ENCODE measurements around the gene PIGW. TPM values are rescaled to one million over a fixed set of nuclear protein-coding genes. Genes with fewer than 3 reads are reported as not detected.

Gene PIGW
- total RNA-seq, 1 experiment from 2014 or later: 21.7 TPM

DNA sequence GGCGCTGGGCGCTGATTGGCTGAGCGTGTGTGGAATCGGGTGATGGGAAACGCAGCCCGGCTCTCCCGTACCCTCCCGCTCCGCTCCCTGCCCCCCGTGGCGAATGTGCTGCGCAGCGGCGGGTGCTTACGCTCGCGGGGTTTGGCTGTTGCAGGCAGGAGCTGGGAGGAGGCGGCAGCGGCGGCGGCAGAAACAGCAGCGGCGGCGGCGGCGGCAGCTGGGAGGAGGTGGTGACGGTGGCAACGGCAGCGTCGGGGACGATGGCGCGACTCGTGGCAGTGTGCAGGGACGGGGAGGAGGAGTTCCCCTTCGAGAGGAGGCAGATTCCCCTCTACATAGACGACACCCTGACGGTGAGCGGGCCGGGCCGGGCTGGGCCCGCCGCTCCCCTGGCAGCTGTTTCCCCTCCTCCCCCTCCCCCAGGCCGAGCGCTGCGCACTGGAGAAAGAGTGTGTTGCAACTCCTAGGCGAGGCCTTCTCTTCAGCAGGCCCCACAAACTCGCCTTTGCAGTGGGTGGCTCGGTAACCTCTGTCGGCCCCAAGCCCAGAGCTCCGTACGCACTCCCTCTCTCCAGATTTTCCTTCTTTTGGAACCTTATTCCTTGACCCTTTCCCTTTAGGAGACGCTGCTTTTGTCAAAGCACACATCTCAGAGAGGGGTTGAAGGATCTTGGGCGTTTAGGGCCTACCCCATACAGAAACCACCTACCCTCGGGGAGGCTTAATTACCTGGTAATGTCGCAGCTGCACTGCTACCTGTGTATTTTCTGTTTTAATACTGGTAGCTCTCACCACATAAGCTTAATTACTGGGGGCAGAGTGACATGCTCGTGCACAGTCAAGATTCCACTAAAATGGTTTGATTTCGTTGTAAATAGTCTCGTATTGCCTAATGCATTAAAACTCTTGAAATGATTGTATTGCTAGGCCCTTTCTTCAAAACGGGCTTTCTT, 11.0 kb downstream of the PIGW start (continued):
- 0 out of 2 replicates have a peak, but pooled peaks have one; percentile 30 for TF ChIP-seq ZNF263 (CRISPR knock-in tag; IDR thresholded peaks at IDR 0.05; ENCODE audit: low read depth)
- no peak for TF ChIP-seq ZNF396 (CRISPR knock-in tag; IDR thresholded peaks at IDR 0.05; ENCODE audit: borderline replicate concordance)
- no peak for TF ChIP-seq FOXJ3 (CRISPR knock-in tag; IDR thresholded peaks at IDR 0.05; ENCODE audit: borderline replicate concordance)
- TF ChIP-seq, protein P1, sequence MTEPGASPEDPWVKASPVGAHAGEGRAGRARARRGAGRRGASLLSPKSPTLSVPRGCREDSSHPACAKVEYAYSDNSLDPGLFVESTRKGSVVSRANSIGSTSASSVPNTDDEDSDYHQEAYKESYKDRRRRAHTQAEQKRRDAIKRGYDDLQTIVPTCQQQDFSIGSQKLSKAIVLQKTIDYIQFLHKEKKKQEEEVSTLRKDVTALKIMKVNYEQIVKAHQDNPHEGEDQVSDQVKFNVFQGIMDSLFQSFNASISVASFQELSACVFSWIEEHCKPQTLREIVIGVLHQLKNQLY (CRISPR knock-in tag; IDR thresholded peaks at IDR 0.05): no peak
- no peak for TF ChIP-seq ATF1 (CRISPR knock-in tag; IDR thresholded peaks at IDR 0.05)
- TF ChIP-seq, protein P2, sequence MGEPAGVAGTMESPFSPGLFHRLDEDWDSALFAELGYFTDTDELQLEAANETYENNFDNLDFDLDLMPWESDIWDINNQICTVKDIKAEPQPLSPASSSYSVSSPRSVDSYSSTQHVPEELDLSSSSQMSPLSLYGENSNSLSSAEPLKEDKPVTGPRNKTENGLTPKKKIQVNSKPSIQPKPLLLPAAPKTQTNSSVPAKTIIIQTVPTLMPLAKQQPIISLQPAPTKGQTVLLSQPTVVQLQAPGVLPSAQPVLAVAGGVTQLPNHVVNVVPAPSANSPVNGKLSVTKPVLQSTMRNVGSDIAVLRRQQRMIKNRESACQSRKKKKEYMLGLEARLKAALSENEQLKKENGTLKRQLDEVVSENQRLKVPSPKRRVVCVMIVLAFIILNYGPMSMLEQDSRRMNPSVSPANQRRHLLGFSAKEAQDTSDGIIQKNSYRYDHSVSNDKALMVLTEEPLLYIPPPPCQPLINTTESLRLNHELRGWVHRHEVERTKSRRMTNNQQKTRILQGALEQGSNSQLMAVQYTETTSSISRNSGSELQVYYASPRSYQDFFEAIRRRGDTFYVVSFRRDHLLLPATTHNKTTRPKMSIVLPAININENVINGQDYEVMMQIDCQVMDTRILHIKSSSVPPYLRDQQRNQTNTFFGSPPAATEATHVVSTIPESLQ (CRISPR knock-in tag; IDR thresholded peaks at IDR 0.05): no peak
- TF ChIP-seq, protein P3, sequence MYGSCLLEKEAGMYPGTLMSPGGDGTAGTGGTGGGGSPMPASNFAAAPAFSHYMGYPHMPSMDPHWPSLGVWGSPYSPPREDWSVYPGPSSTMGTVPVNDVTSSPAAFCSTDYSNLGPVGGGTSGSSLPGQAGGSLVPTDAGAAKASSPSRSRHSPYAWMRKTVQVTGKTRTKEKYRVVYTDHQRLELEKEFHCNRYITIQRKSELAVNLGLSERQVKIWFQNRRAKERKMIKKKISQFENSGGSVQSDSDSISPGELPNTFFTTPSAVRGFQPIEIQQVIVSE (CRISPR knock-in tag; IDR thresholded peaks at IDR 0.05; ENCODE audit: borderline replicate concordance): no peak
- TF ChIP-seq ZNF219 (CRISPR knock-in tag; IDR thresholded peaks at IDR 0.05; ENCODE audit: borderline replicate concordance): no peak
- TF ChIP-seq NFE2L1 (CRISPR knock-in tag; IDR thresholded peaks at IDR 0.05): no peak
- no peak for TF ChIP-seq TCF7 (CRISPR knock-in tag; IDR thresholded peaks at IDR 0.05; ENCODE audit: low read depth)
- no peak for TF ChIP-seq GRHL2 (CRISPR knock-in tag; IDR thresholded peaks at IDR 0.05; ENCODE audit: insufficient replicate concordance, severe bottlenecking)
- peak; percentile 70; the same call in 1 of the 2 replicates for TF ChIP-seq ETV6 (CRISPR knock-in tag; IDR thresholded peaks at IDR 0.05)
- TF ChIP-seq MXD4 (CRISPR knock-in tag; IDR thresholded peaks at IDR 0.05; ENCODE audit: borderline replicate concordance): no peak
- TF ChIP-seq NR2C2 (CRISPR knock-in tag; IDR thresholded peaks at IDR 0.05): no peak
- 0 out of 2 replicates have a peak, but pooled peaks have one; percentile 46 for TF ChIP-seq CBFB (CRISPR knock-in tag; IDR thresholded peaks at IDR 0.05; ENCODE audit: low read depth)
- TF ChIP-seq, protein P4, sequence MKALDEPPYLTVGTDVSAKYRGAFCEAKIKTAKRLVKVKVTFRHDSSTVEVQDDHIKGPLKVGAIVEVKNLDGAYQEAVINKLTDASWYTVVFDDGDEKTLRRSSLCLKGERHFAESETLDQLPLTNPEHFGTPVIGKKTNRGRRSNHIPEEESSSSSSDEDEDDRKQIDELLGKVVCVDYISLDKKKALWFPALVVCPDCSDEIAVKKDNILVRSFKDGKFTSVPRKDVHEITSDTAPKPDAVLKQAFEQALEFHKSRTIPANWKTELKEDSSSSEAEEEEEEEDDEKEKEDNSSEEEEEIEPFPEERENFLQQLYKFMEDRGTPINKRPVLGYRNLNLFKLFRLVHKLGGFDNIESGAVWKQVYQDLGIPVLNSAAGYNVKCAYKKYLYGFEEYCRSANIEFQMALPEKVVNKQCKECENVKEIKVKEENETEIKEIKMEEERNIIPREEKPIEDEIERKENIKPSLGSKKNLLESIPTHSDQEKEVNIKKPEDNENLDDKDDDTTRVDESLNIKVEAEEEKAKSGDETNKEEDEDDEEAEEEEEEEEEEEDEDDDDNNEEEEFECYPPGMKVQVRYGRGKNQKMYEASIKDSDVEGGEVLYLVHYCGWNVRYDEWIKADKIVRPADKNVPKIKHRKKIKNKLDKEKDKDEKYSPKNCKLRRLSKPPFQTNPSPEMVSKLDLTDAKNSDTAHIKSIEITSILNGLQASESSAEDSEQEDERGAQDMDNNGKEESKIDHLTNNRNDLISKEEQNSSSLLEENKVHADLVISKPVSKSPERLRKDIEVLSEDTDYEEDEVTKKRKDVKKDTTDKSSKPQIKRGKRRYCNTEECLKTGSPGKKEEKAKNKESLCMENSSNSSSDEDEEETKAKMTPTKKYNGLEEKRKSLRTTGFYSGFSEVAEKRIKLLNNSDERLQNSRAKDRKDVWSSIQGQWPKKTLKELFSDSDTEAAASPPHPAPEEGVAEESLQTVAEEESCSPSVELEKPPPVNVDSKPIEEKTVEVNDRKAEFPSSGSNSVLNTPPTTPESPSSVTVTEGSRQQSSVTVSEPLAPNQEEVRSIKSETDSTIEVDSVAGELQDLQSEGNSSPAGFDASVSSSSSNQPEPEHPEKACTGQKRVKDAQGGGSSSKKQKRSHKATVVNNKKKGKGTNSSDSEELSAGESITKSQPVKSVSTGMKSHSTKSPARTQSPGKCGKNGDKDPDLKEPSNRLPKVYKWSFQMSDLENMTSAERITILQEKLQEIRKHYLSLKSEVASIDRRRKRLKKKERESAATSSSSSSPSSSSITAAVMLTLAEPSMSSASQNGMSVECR (CRISPR knock-in tag; IDR thresholded peaks at IDR 0.05; ENCODE audit: borderline replicate concordance): peak; percentile 23; the same call in 1 of the 2 replicates
- peak; percentile 79 for TF ChIP-seq NFYB (CRISPR knock-in tag; conservative IDR thresholded peaks at IDR 0.05; ENCODE audit: low read depth)
- TF ChIP-seq, protein P5, sequence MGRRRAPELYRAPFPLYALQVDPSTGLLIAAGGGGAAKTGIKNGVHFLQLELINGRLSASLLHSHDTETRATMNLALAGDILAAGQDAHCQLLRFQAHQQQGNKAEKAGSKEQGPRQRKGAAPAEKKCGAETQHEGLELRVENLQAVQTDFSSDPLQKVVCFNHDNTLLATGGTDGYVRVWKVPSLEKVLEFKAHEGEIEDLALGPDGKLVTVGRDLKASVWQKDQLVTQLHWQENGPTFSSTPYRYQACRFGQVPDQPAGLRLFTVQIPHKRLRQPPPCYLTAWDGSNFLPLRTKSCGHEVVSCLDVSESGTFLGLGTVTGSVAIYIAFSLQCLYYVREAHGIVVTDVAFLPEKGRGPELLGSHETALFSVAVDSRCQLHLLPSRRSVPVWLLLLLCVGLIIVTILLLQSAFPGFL (CRISPR knock-in tag; IDR thresholded peaks at IDR 0.05; ENCODE audit: borderline replicate concordance): no peak
- TF ChIP-seq SP1 (CRISPR knock-in tag; conservative IDR thresholded peaks at IDR 0.05): peak; percentile 71
- TF ChIP-seq, protein P6, sequence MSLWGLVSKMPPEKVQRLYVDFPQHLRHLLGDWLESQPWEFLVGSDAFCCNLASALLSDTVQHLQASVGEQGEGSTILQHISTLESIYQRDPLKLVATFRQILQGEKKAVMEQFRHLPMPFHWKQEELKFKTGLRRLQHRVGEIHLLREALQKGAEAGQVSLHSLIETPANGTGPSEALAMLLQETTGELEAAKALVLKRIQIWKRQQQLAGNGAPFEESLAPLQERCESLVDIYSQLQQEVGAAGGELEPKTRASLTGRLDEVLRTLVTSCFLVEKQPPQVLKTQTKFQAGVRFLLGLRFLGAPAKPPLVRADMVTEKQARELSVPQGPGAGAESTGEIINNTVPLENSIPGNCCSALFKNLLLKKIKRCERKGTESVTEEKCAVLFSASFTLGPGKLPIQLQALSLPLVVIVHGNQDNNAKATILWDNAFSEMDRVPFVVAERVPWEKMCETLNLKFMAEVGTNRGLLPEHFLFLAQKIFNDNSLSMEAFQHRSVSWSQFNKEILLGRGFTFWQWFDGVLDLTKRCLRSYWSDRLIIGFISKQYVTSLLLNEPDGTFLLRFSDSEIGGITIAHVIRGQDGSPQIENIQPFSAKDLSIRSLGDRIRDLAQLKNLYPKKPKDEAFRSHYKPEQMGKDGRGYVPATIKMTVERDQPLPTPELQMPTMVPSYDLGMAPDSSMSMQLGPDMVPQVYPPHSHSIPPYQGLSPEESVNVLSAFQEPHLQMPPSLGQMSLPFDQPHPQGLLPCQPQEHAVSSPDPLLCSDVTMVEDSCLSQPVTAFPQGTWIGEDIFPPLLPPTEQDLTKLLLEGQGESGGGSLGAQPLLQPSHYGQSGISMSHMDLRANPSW (CRISPR knock-in tag; conservative IDR thresholded peaks at IDR 0.05; ENCODE audit: low read depth): no peak
- TF ChIP-seq ZNF423 (CRISPR knock-in tag; IDR thresholded peaks at IDR 0.05): no peak
- no peak for TF ChIP-seq SMAD4 (CRISPR knock-in tag; IDR thresholded peaks at IDR 0.05)
- TF ChIP-seq, protein P7, sequence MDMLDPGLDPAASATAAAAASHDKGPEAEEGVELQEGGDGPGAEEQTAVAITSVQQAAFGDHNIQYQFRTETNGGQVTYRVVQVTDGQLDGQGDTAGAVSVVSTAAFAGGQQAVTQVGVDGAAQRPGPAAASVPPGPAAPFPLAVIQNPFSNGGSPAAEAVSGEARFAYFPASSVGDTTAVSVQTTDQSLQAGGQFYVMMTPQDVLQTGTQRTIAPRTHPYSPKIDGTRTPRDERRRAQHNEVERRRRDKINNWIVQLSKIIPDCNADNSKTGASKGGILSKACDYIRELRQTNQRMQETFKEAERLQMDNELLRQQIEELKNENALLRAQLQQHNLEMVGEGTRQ (CRISPR knock-in tag; IDR thresholded peaks at IDR 0.05): no peak

All from WTC11 (cell line).